Osteocyte (in vitro differentiated cells): ENCODE measurements around the gene TNF. TPM values are rescaled to one million over a fixed set of nuclear protein-coding genes. Genes with fewer than 3 reads are reported as not detected.

Source experiments
- DNase-seq: peaks from one replicate; pipeline ENCODE4 v3.0.0; 2021; ENCODE audit warnings: mixed read lengths; ENCODE audit not compliant: unreplicated experiment; ENCODE audit errors: extremely low spot score
- H3K27ac Mint-ChIP-seq: one replicate; pipeline ENCODE4 v1.8.0; 2021; ENCODE audit warnings: mild to moderate bottlenecking, mixed read lengths; ENCODE audit not compliant: unreplicated experiment
- H3K27me3 Mint-ChIP-seq: one replicate; pipeline ENCODE4 v1.8.0; 2021; ENCODE audit warnings: mixed read lengths; ENCODE audit not compliant: unreplicated experiment
- H3K36me3 Mint-ChIP-seq: one replicate; pipeline ENCODE4 v1.8.0; 2021; ENCODE audit warnings: mixed read lengths; ENCODE audit not compliant: unreplicated experiment
- H3K4me1 Mint-ChIP-seq: one replicate; pipeline ENCODE4 v1.8.0; 2021; ENCODE audit warnings: mixed read lengths; ENCODE audit not compliant: unreplicated experiment
- H3K4me3 Mint-ChIP-seq: one replicate; pipeline ENCODE4 v1.8.0; 2021; ENCODE audit warnings: mild to moderate bottlenecking, moderate library complexity, mixed read lengths; ENCODE audit not compliant: unreplicated experiment
- H3K9me3 Mint-ChIP-seq: one replicate; pipeline ENCODE4 v1.8.0; 2021; ENCODE audit warnings: mixed read lengths; ENCODE audit not compliant: unreplicated experiment
- long read RNA-seq: library from polyadenylated mRNA; unstranded; transcript quantifications from one replicate; pipeline ENCODE4 v2.0.0, GENCODE V29; 2021
- total RNA-seq: library from RNA; stranded (reverse); gene quantifications from 2 replicates; pipeline ENCODE4 v1.2.1, GENCODE V29; 2021
- TF ChIP-seq, protein P1 (sequence below): fragments of 200-600 bp; sonication (generic); IDR thresholded peaks from 2 replicates; pipeline ENCODE4 v1.5.0; 2021; ENCODE audit warnings: antibody characterized with exemption, mild to moderate bottlenecking, moderate library complexity

Gene TNF
- not detected in 2 replicates for total RNA-seq
- long read RNA-seq = 0 reads

DNA sequence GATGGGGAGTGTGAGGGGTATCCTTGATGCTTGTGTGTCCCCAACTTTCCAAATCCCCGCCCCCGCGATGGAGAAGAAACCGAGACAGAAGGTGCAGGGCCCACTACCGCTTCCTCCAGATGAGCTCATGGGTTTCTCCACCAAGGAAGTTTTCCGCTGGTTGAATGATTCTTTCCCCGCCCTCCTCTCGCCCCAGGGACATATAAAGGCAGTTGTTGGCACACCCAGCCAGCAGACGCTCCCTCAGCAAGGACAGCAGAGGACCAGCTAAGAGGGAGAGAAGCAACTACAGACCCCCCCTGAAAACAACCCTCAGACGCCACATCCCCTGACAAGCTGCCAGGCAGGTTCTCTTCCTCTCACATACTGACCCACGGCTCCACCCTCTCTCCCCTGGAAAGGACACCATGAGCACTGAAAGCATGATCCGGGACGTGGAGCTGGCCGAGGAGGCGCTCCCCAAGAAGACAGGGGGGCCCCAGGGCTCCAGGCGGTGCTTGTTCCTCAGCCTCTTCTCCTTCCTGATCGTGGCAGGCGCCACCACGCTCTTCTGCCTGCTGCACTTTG lies at the start of gene TNF:
Gene TNF (plus strand): TSS at position 231 of the 567 bp plus-strand sequence. CDS start 177 bp downstream, at position 408.
- Mint-ChIP-seq H3K9me3 (no peaks in the 10 kb centered on the region), H3K4me3 (no peak within 1 kb of the TSS), H3K4me1 (peaks cover 4% of the 10 kb centered on the region), H3K36me3 (no peaks in the 10 kb centered on the region), H3K27me3 (no peaks in the 10 kb centered on the region), H3K27ac (no peak within 1 kb of the TSS)
- TF ChIP-seq, protein P1, sequence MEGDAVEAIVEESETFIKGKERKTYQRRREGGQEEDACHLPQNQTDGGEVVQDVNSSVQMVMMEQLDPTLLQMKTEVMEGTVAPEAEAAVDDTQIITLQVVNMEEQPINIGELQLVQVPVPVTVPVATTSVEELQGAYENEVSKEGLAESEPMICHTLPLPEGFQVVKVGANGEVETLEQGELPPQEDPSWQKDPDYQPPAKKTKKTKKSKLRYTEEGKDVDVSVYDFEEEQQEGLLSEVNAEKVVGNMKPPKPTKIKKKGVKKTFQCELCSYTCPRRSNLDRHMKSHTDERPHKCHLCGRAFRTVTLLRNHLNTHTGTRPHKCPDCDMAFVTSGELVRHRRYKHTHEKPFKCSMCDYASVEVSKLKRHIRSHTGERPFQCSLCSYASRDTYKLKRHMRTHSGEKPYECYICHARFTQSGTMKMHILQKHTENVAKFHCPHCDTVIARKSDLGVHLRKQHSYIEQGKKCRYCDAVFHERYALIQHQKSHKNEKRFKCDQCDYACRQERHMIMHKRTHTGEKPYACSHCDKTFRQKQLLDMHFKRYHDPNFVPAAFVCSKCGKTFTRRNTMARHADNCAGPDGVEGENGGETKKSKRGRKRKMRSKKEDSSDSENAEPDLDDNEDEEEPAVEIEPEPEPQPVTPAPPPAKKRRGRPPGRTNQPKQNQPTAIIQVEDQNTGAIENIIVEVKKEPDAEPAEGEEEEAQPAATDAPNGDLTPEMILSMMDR = no peak
- DNase-seq = no peak

DNA sequence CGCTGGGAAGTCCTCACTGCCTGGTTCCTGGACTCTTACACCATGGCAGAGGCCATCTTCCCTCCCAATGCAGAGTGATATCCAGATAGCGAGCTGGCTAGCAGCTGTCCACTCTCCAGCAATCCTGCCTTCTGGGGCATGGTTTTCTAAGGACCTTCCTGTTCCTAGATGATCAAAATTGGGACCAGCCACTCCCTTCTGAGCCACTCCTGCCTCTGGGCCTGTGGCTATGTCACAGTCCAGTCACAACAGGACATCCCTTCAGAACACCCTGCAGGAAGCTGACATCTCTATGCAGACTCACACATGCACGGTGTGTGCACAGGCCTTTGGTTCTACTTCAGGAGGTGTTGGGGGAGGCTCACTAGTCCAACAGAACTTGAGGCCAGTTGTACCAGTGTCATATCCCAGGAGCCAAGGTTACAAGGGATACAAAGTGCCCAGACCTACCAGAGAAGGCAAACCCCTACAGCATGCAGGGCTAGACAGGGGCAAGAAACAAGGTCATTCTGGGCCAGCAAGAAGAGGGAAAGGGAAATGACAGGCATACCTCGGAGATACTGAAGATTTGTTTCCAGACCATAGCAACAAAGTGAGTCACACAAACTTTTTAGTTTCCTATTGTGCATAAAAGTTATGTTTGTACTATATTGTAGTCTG lies 49.3 kb upstream of the TNF start:
- DNase-seq = no peak
- Mint-ChIP-seq H3K4me3 (no peak overlapping the region), H3K4me1 (peaks cover 8% of the 10 kb centered on the region), H3K36me3 (peaks cover 11% of the 10 kb centered on the region), H3K27ac (peak overlapping the region; percentile 21), H3K27me3 (peaks cover 11% of the 10 kb centered on the region), H3K9me3 (no peaks in the 10 kb centered on the region)
- TF ChIP-seq, protein P1 = no peak

DNA sequence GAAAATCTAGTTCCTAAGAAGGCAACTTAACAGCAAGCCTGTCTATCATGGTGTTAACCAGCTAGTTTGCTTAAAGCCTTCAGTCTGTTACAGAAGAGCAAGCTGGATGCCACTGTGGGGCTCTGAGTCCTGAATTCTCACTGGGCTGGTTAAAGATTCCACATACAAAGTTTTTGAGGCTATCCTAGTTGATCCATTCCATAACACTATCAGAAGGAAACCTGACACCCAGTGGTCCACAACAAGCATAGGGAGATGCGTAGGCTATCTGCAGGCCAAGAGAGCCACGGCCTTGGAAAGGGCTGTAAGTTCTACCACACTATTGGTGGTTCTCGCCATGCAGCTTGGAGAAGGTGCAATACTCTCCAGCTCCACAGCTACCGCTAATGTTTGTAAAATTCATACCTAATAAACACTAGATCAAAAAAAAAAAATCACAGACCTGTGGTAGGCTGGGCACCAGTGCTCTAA lies 47.0 kb upstream of the TNF start:
- TF ChIP-seq, protein P1 = no peak
- Mint-ChIP-seq H3K9me3 (no peaks in the 10 kb centered on the region), H3K36me3 (peaks cover 26% of the 10 kb centered on the region), H3K27me3 (no peaks in the 10 kb centered on the region), H3K27ac (peak overlapping the region; percentile 43), H3K4me1 (peaks cover 8% of the 10 kb centered on the region), H3K4me3 (no peak overlapping the region)
- no peak for DNase-seq

DNA sequence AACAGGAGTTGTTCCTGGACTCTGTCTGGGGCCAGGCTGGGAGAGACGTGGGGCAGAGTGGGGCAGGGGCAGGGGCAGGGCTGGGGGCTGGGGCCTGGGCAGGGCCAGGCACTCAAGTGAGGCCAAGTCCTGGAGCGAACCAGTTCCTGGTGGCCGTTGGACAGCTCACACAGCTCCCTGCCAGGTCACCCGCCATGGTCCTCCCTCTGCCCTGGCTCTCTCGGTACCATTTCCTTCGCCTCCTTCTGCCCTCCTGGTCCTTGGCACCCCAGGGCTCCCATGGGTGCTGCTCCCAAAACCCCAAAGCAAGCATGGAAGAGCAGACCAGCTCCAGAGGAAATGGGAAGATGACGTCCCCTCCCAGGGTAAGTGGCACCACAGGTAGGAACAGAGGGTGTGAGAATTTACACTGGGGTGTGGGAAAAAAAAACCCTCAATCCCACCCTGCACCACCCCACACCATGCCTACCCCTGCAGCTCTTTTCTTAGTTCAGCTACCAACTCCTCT lies 46.5 kb upstream of the TNF start, which contains the start of gene MCCD1:
Gene MCCD1 (plus strand): TSS at position 142 of the 508 bp plus-strand sequence. CDS start 53 bp downstream, at position 195.
- TF ChIP-seq, protein P1 = no peak
- no peaks in the 10 kb centered on the region for H3K9me3 Mint-ChIP-seq
- peaks cover 8% of the 10 kb centered on the region for H3K4me1 Mint-ChIP-seq
- peak within 1 kb of the TSS; percentile 44 for H3K27ac Mint-ChIP-seq
- peaks cover 30% of the 10 kb centered on the region for H3K36me3 Mint-ChIP-seq
- DNase-seq = no peak
- H3K27me3 Mint-ChIP-seq = no peaks in the 10 kb centered on the region
- H3K4me3 Mint-ChIP-seq = no peak within 1 kb of the TSS
